ENCODE measurements around the gene HLCS.
A peak's percentile ranks its signal among the peaks of the same experiment; 100 is the strongest.

The HLCS gene

GRCh38 chr21:36766511-36766910 is 200.0 kb downstream of the HLCS start:
- Mint-ChIP-seq H3K36me3 (no peaks in the 10 kb centered on the region), H3K27me3 (no peaks in the 10 kb centered on the region), H3K27ac (no peak overlapping the region), H3K9me3 (no peaks in the 10 kb centered on the region), H3K4me3 (no peak overlapping the region), H3K4me1 (no peaks in the 10 kb centered on the region)
- DNase-seq = no peak
- CTCF ChIA-PET = no interaction called here

GRCh38 chr21:36765229-36765628 is 201.2 kb downstream of the HLCS start:
- Mint-ChIP-seq H3K9me3 (no peaks in the 10 kb centered on the region), H3K4me1 (no peaks in the 10 kb centered on the region), H3K27me3 (no peaks in the 10 kb centered on the region), H3K36me3 (no peaks in the 10 kb centered on the region), H3K4me3 (no peak overlapping the region), H3K27ac (no peak overlapping the region)
- CTCF ChIA-PET = no interaction called here
- DNase-seq = no peak

GRCh38 chr21:36763305-36763704 is 203.2 kb downstream of the HLCS start:
- Mint-ChIP-seq H3K27me3 (no peaks in the 10 kb centered on the region), H3K4me3 (no peak overlapping the region), H3K4me1 (peaks cover 8% of the 10 kb centered on the region), H3K27ac (no peak overlapping the region), H3K36me3 (no peaks in the 10 kb centered on the region), H3K9me3 (no peaks in the 10 kb centered on the region)
- no peak for DNase-seq
- CTCF ChIA-PET = no interaction called here

GRCh38 chr21:36762642-36763041 is 203.8 kb downstream of the HLCS start:
- H3K27ac Mint-ChIP-seq = no peak overlapping the region
- H3K4me3 Mint-ChIP-seq = no peak overlapping the region
- H3K9me3 Mint-ChIP-seq = no peaks in the 10 kb centered on the region
- no peak for DNase-seq
- peaks cover 8% of the 10 kb centered on the region for H3K4me1 Mint-ChIP-seq
- H3K36me3 Mint-ChIP-seq = no peaks in the 10 kb centered on the region
- no peaks in the 10 kb centered on the region for H3K27me3 Mint-ChIP-seq
- CTCF ChIA-PET = no interaction called here

- CTCF ChIA-PET = no interaction called here
- no peak for DNase-seq
- H3K4me1 Mint-ChIP-seq = peaks cover 8% of the 10 kb centered on the region
- no peak overlapping the region for H3K4me3 Mint-ChIP-seq
- H3K27ac Mint-ChIP-seq = no peak overlapping the region
- no peaks in the 10 kb centered on the region for H3K36me3 Mint-ChIP-seq
- no peaks in the 10 kb centered on the region for H3K9me3 Mint-ChIP-seq
- H3K27me3 Mint-ChIP-seq = no peaks in the 10 kb centered on the region
Measured at GRCh38 chr21:36761685-36762084, 204.8 kb downstream of the HLCS start.

- no peak for DNase-seq
- Mint-ChIP-seq H3K4me1 (peaks cover 8% of the 10 kb centered on the region), H3K4me3 (no peak overlapping the region), H3K27ac (no peak overlapping the region), H3K9me3 (no peaks in the 10 kb centered on the region), H3K36me3 (no peaks in the 10 kb centered on the region), H3K27me3 (no peaks in the 10 kb centered on the region)
- CTCF ChIA-PET = interaction anchor here (0.6 kb wide), 1 partner anchor 375 kb away, joined by 3 read pairs; no protein-coding TSS in a partner anchor
Measured at GRCh38 chr21:36759348-36760083, 207.0 kb downstream of the HLCS start.

- CTCF ChIA-PET = interaction anchor here (1.1 to 1.8 kb wide), 2 partner anchors 126 to 253 kb away, joined by 3 to 4 read pairs; no protein-coding TSS in a partner anchor
- Mint-ChIP-seq H3K4me3 (no peak overlapping the region), H3K27me3 (no peaks in the 10 kb centered on the region), H3K36me3 (no peaks in the 10 kb centered on the region), H3K4me1 (peaks cover 8% of the 10 kb centered on the region), H3K27ac (no peak overlapping the region), H3K9me3 (no peaks in the 10 kb centered on the region)
- DNase-seq = no peak
Measured at GRCh38 chr21:36757196-36757595, 209.3 kb downstream of the HLCS start.

- Mint-ChIP-seq H3K4me3 (no peak overlapping the region), H3K9me3 (no peaks in the 10 kb centered on the region), H3K36me3 (no peaks in the 10 kb centered on the region), H3K27me3 (peaks cover under 1% of the 10 kb centered on the region), H3K27ac (no peak overlapping the region), H3K4me1 (peaks cover 8% of the 10 kb centered on the region)
- DNase-seq = no peak
- CTCF ChIA-PET = interaction anchor here (1.8 kb wide), 1 partner anchor 254 kb away, joined by 4 read pairs; no protein-coding TSS in a partner anchor
Measured at GRCh38 chr21:36756527-36756926, 209.9 kb downstream of the HLCS start.

GRCh38 chr21:36754241-36754898 is 212.1 kb downstream of the HLCS start:
- CTCF ChIA-PET = interaction anchor here (0.6 kb wide), 1 partner anchor 118 kb away, joined by 3 read pairs; no protein-coding TSS in a partner anchor
- no peak overlapping the region for H3K4me3 Mint-ChIP-seq
- H3K36me3 Mint-ChIP-seq = no peaks in the 10 kb centered on the region
- peaks cover 4% of the 10 kb centered on the region for H3K4me1 Mint-ChIP-seq
- no peaks in the 10 kb centered on the region for H3K9me3 Mint-ChIP-seq
- DNase-seq = no peak
- H3K27ac Mint-ChIP-seq = no peak overlapping the region
- H3K27me3 Mint-ChIP-seq = peaks cover 14% of the 10 kb centered on the region

- CTCF ChIA-PET = no interaction called here
- H3K27ac Mint-ChIP-seq = no peak overlapping the region
- DNase-seq = no peak
- no peaks in the 10 kb centered on the region for H3K36me3 Mint-ChIP-seq
- peaks cover 22% of the 10 kb centered on the region for H3K27me3 Mint-ChIP-seq
- no peaks in the 10 kb centered on the region for H3K9me3 Mint-ChIP-seq
- peaks cover 2% of the 10 kb centered on the region for H3K4me1 Mint-ChIP-seq
- no peak overlapping the region for H3K4me3 Mint-ChIP-seq
Measured at GRCh38 chr21:36753556-36753955, 212.9 kb downstream of the HLCS start.

GRCh38 chr21:36751383-36751782 is 215.1 kb downstream of the HLCS start:
- Mint-ChIP-seq H3K9me3 (no peaks in the 10 kb centered on the region), H3K4me1 (peaks cover 10% of the 10 kb centered on the region), H3K36me3 (peaks cover 2% of the 10 kb centered on the region), H3K4me3 (no peak overlapping the region), H3K27ac (no peak overlapping the region), H3K27me3 (peaks cover 38% of the 10 kb centered on the region)
- CTCF ChIA-PET = no interaction called here
- no peak for DNase-seq

GRCh38 chr21:36750576-36750959 is 215.9 kb downstream of the HLCS start:
- peaks cover 10% of the 10 kb centered on the region for H3K4me1 Mint-ChIP-seq
- DNase-seq = no peak
- H3K36me3 Mint-ChIP-seq = peaks cover 2% of the 10 kb centered on the region
- H3K27ac Mint-ChIP-seq = no peak overlapping the region
- H3K27me3 Mint-ChIP-seq = peaks cover 47% of the 10 kb centered on the region
- H3K4me3 Mint-ChIP-seq = no peak overlapping the region
- CTCF ChIA-PET = interaction anchor here (1.1 kb wide), 1 partner anchor 14 kb away, joined by 3 read pairs; no protein-coding TSS in a partner anchor
- H3K9me3 Mint-ChIP-seq = no peaks in the 10 kb centered on the region

GRCh38 chr21:36749935-36750575 is 216.4 kb downstream of the HLCS start:
- H3K27me3 Mint-ChIP-seq = peaks cover 52% of the 10 kb centered on the region
- H3K36me3 Mint-ChIP-seq = peaks cover 2% of the 10 kb centered on the region
- H3K4me1 Mint-ChIP-seq = peaks cover 10% of the 10 kb centered on the region
- H3K27ac Mint-ChIP-seq = no peak overlapping the region
- no peak overlapping the region for H3K4me3 Mint-ChIP-seq
- no peak for DNase-seq
- no peaks in the 10 kb centered on the region for H3K9me3 Mint-ChIP-seq
- CTCF ChIA-PET = interaction anchor here (1.1 kb wide), 1 partner anchor 14 kb away, joined by 3 read pairs; no protein-coding TSS in a partner anchor

- CTCF ChIA-PET = interaction anchor here (0.9 to 1.3 kb wide), 2 partner anchors 108 to 262 kb away, joined by 3 read pairs; no protein-coding TSS in a partner anchor
- H3K27ac Mint-ChIP-seq = no peak overlapping the region
- peaks cover 73% of the 10 kb centered on the region for H3K27me3 Mint-ChIP-seq
- peaks cover 10% of the 10 kb centered on the region for H3K4me1 Mint-ChIP-seq
- no peaks in the 10 kb centered on the region for H3K9me3 Mint-ChIP-seq
- H3K4me3 Mint-ChIP-seq = no peak overlapping the region
- DNase-seq = peak; percentile 50
- peaks cover 2% of the 10 kb centered on the region for H3K36me3 Mint-ChIP-seq
Measured at GRCh38 chr21:36747815-36748383, 218.6 kb downstream of the HLCS start.
